A673 (cell line): Measurements from ENCODE around the gene CIP2A.

Source experiments
- CTCF ChIP-seq: fragments of 300-800, 200-600 bp; sonication (generic); conservative IDR thresholded peaks from 2 replicates; pipeline ENCODE4 v1.5.1; 2017; ENCODE audit warnings: low read depth, mild to moderate bottlenecking, antibody characterized with exemption, low read length, moderate library complexity, mixed read lengths
- EZH2 ChIP-seq: fragments of 200-600 bp; sonication (generic); IDR thresholded peaks from 2 replicates; pipeline ENCODE4 v1.6.1; 2017; ENCODE audit warnings: borderline replicate concordance, low read depth, mild to moderate bottlenecking, mixed read lengths, antibody characterized with exemption, low read length; ENCODE audit not compliant: poor library complexity, severe bottlenecking

- no peak for TF ChIP-seq CTCF
- TF ChIP-seq EZH2: no peak
Observed at GRCh38 chr3:108590460-108590859, 1.2 kb upstream of the CIP2A start.
